Limb (tissue), 2 donors: ENCODE data around the gene LUZP2.

Experiments
- DNase-seq, 2 donors: peaks; one replicate each; pipeline ENCODE4 v3.0.0-alpha.2; 2016; ENCODE audit errors: extremely low spot score in 2 of 2

LUZP2 gene

GRCh38 chr11:24496736-24497725 lies at the start of gene LUZP2:
LUZP2 (plus strand) TSS chr11:24497053.
- peak; percentile 14 to 73 for DNase-seq

- DNase-seq: no peak
Measured at GRCh38 chr11:24453129-24453718, 43.6 kb upstream of the LUZP2 start.

GRCh38 chr11:24457985-24458384 lies 38.9 kb upstream of the LUZP2 start:
- no peak for DNase-seq

- no peak for DNase-seq
Measured at GRCh38 chr11:24470431-24470830, 26.4 kb upstream of the LUZP2 start.

- DNase-seq: no peak
Measured at GRCh38 chr11:24471084-24471483, 25.8 kb upstream of the LUZP2 start.

- no peak for DNase-seq
Measured at GRCh38 chr11:24478718-24479117, 18.1 kb upstream of the LUZP2 start.

GRCh38 chr11:24489477-24489876 lies 7.4 kb upstream of the LUZP2 start:
- no peak for DNase-seq

- no peak for DNase-seq
Measured at GRCh38 chr11:24496386-24496735, 492 bp upstream of the LUZP2 start.

- DNase-seq: no peak
Measured at GRCh38 chr11:24497831-24498230, 978 bp downstream of the LUZP2 start.

GRCh38 chr11:24502425-24502824 lies 5.6 kb downstream of the LUZP2 start:
- no peak for DNase-seq

- no peak for DNase-seq
Measured at GRCh38 chr11:24509114-24509513, 12.3 kb downstream of the LUZP2 start.

GRCh38 chr11:24511511-24511910 lies 14.7 kb downstream of the LUZP2 start:
- no peak for DNase-seq

GRCh38 chr11:24513479-24514218 lies 16.8 kb downstream of the LUZP2 start:
- DNase-seq: no peak

- DNase-seq: no peak
Measured at GRCh38 chr11:24514219-24514594, 17.4 kb downstream of the LUZP2 start.

- DNase-seq: no peak
Measured at GRCh38 chr11:24515632-24516031, 18.8 kb downstream of the LUZP2 start.

GRCh38 chr11:24516638-24517037 lies 19.8 kb downstream of the LUZP2 start:
- DNase-seq: no peak

GRCh38 chr11:24521601-24522000 lies 24.7 kb downstream of the LUZP2 start:
- peak in 1 of 2 donors; percentile 21 for DNase-seq

GRCh38 chr11:24524156-24524555 lies 27.3 kb downstream of the LUZP2 start:
- DNase-seq: no peak

- no peak for DNase-seq
Measured at GRCh38 chr11:24531528-24531927, 34.7 kb downstream of the LUZP2 start.

- DNase-seq: no peak
Measured at GRCh38 chr11:24543771-24544170, 46.9 kb downstream of the LUZP2 start.

- DNase-seq: no peak
Measured at GRCh38 chr11:24556693-24557092, 59.8 kb downstream of the LUZP2 start.

GRCh38 chr11:24559315-24559714 lies 62.5 kb downstream of the LUZP2 start:
- DNase-seq: no peak
